ENCODE data around the gene SAXO1.

GRCh38 chr9:18976709-18977531 is 56.1 kb downstream of the SAXO1 start:
- TF ChIP-seq EP300 (IDR thresholded peaks at IDR 0.05) (no peak), POLR2A (IDR thresholded peaks at IDR 0.05) (no peak), CTCF (IDR thresholded peaks at IDR 0.05) (no peak)

All from suprapubic skin (tissue), 3 donors.